ENCODE results near the gene TECPR1. TPM values are rescaled to one million over a fixed set of nuclear protein-coding genes. Genes with fewer than 3 reads are reported as not detected.

TECPR1 gene, protein sequence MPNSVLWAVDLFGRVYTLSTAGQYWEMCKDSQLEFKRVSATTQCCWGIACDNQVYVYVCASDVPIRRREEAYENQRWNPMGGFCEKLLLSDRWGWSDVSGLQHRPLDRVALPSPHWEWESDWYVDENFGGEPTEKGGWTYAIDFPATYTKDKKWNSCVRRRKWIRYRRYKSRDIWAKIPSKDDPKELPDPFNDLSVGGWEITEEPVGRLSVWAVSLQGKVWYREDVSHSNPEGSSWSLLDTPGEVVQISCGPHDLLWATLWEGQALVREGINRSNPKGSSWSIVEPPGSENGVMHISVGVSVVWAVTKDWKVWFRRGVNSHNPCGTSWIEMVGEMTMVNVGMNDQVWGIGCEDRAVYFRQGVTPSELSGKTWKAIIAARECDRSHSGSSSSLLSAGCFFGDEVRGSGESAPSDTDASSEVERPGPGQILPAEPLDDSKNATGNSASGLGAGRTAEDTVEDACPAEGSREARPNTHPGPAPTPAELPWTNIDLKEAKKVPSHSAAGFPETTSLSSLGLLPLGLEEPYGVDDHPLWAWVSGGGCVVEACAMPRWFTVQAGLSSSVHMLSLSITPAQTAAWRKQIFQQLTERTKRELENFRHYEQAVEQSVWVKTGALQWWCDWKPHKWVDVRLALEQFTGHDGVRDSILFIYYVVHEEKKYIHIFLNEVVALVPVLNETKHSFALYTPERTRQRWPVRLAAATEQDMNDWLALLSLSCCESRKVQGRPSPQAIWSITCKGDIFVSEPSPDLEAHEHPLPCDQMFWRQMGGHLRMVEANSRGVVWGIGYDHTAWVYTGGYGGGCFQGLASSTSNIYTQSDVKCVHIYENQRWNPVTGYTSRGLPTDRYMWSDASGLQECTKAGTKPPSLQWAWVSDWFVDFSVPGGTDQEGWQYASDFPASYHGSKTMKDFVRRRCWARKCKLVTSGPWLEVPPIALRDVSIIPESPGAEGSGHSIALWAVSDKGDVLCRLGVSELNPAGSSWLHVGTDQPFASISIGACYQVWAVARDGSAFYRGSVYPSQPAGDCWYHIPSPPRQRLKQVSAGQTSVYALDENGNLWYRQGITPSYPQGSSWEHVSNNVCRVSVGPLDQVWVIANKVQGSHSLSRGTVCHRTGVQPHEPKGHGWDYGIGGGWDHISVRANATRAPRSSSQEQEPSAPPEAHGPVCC
- 24.5 and 27.8 TPM in 2 replicates for total RNA-seq (2014; rRNA removed; shearing (Covaris generic))
- 8.1 and 8.2 TPM in 2 replicates for polyA plus RNA-seq (2016; fragmentation: Nextera tagmentation; extraction: Ambion mirVana)

DNA sequence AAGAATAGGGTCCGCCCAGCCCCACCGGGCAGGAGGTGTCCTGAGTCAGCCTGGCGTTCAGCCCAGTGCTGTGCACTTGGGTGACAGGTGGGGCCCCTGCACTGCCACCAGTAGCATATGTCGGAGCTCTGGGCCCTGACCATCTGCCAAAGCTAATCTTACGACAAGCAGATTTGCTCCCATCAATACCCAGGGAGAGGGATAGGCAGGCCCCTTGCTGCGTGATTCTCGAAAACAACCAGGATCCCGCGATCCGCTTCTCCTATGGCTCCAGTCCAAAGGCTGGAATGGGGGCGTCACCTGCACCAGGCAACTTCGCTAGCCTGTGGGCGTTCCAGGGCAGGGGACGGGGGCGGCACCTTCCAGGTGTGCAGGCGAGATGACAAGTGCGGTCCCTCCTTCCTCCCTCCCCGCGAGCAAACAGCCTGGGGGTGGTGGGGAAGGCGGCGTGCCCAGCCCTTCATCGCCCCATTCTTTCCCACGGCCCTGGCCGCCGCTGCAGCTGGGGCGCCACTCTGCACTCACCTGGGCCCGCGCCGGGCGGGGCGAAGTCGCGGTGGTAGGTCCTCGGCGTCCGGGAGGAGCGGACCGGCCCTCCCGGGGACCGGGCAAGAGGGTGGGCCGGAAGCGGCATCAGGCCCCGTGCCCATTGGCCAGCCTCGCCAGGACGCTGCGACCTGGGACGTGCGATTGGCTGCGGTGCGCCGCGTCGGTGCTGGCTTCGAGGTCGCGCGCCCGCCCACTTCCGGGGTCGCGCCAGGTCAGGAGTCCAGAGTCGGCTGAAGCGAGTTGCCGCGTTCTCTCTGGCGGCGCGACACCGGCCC lies at the start of gene TECPR1:
Gene TECPR1, minus strand, starts transcription at position 632 of the 824 bp plus-strand sequence. CDS start 6,086 bp downstream, outside the sequence.
- DNase-seq = peak; percentile 97
- H3K4me1 ChIP-seq (ENCODE audit: insufficient read depth) = peaks cover 4% of the 10 kb centered on the region; the same call in 1 of the 2 replicates
- H4K20me1 ChIP-seq (ENCODE audit: insufficient read depth) = no peaks in the 10 kb centered on the region
- no peaks in the 10 kb centered on the region for H3K9me3 ChIP-seq (ENCODE audit: low read depth)
- no peaks in the 10 kb centered on the region for H3K27me3 ChIP-seq (replicated peaks; ENCODE audit: insufficient read depth)
- H3K79me2 ChIP-seq (ENCODE audit: insufficient read depth) = peaks cover 47% of the 10 kb centered on the region
- 1 to 2% methylated on average over 52 to 67 of the region's 69 CpGs for WGBS, 2 experiments (ENCODE audit: low coverage in 1 of 2, low lambda C conversion rate in 2 of 2, missing lambda C conversion rate in 2 of 2)
- peak within 1 kb of the TSS; percentile 34 for H3K27ac ChIP-seq
- H3K4me3 ChIP-seq = peak within 1 kb of the TSS; percentile 96
- no peaks in the 10 kb centered on the region for H3F3A ChIP-seq (ENCODE audit: insufficient read depth)
- TF ChIP-seq EZH2phosphoT487 (IDR thresholded peaks at IDR 0.05; ENCODE audit: insufficient read depth, low read depth) (no peak), EZH2 (IDR thresholded peaks at IDR 0.05; ENCODE audit: insufficient read depth, poor library complexity, severe bottlenecking) (no peak)
- H3K9me2 ChIP-seq (ENCODE audit: insufficient read depth) = no peaks in the 10 kb centered on the region
- in situ Hi-C loops (cut with MboI) = no loop called here
- H2AFZ ChIP-seq = peak within 1 kb of the TSS; percentile 96
- peak within 1 kb of the TSS; percentile 84 for H3K9ac ChIP-seq
- H3K36me3 ChIP-seq (ENCODE audit: low read depth) = no peaks in the 10 kb centered on the region
- H3K4me2 ChIP-seq (ENCODE audit: unreplicated experiment) = peak within 1 kb of the TSS; percentile 79

DNA sequence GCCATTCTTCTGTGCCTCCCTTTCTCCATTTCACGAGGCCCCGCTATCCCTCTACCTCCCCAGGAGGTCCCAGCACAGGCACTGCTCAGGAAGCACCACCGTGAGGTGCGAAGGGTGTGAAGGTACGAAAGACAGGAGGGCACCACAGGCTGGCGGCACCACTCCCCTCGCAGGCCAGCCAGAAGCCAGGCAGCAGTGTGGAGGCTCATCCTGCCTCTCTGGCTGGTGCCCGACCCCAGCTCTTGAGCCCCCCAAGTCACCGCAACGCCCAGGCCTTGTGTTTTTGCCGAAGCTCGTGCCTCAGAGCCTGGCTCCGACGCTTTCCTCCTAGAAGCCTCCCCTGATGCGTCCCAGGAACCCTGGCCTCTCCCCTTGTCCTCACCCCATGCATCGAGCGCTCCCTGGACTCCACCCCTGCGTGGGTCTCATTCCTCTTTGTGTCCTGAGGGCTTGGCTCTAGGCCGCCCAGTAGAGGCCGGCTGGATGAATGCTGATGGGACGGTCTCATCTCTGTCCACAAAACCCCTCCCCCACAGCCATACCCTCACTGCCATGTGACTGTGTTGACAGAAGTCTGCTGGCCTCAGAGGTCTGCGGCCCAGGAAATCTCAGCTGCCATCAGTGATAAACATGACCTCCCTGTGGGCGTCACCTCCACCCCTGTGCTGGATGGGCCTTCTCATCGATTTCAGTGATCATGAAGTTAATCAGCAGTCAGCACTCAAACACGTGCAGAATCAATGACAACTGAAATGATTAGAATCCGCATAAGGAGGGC lies 48.8 kb upstream of the TECPR1 start:
- 0 out of 2 replicates have a peak, but pooled peaks cover 3% of the 10 kb centered on the region for H3K79me2 ChIP-seq (ENCODE audit: insufficient read depth)
- H3K36me3 ChIP-seq (ENCODE audit: low read depth) = no peaks in the 10 kb centered on the region
- H3K27me3 ChIP-seq (replicated peaks; ENCODE audit: insufficient read depth) = no peaks in the 10 kb centered on the region
- H3K4me3 ChIP-seq = no peak overlapping the region
- H3F3A ChIP-seq (ENCODE audit: insufficient read depth) = no peaks in the 10 kb centered on the region
- H3K4me1 ChIP-seq (ENCODE audit: insufficient read depth) = no peaks in the 10 kb centered on the region
- H3K27ac ChIP-seq = no peak overlapping the region
- in situ Hi-C loops (cut with MboI) = loop anchor here (10.0 to 25.0 kb wide), 2 partner anchors 114 to 537 kb away; no protein-coding TSS in a partner anchor
- H3K4me2 ChIP-seq (ENCODE audit: unreplicated experiment) = no peak overlapping the region
- H2AFZ ChIP-seq = no peak overlapping the region
- H3K9me2 ChIP-seq (ENCODE audit: insufficient read depth) = no peaks in the 10 kb centered on the region
- TF ChIP-seq EZH2 (IDR thresholded peaks at IDR 0.05; ENCODE audit: insufficient read depth, poor library complexity, severe bottlenecking) = no peak
- no peak for TF ChIP-seq EZH2phosphoT487 (IDR thresholded peaks at IDR 0.05; ENCODE audit: insufficient read depth, low read depth)
- no peaks in the 10 kb centered on the region for H4K20me1 ChIP-seq (ENCODE audit: insufficient read depth)
- no peaks in the 10 kb centered on the region for H3K9me3 ChIP-seq (ENCODE audit: low read depth)
- DNase-seq = no peak
- no peak overlapping the region for H3K9ac ChIP-seq
- WGBS, 2 experiments (ENCODE audit: low coverage in 1 of 2, low lambda C conversion rate in 2 of 2, missing lambda C conversion rate in 2 of 2) = 81% methylated on average over 26 of the region's 26 CpGs

DNA sequence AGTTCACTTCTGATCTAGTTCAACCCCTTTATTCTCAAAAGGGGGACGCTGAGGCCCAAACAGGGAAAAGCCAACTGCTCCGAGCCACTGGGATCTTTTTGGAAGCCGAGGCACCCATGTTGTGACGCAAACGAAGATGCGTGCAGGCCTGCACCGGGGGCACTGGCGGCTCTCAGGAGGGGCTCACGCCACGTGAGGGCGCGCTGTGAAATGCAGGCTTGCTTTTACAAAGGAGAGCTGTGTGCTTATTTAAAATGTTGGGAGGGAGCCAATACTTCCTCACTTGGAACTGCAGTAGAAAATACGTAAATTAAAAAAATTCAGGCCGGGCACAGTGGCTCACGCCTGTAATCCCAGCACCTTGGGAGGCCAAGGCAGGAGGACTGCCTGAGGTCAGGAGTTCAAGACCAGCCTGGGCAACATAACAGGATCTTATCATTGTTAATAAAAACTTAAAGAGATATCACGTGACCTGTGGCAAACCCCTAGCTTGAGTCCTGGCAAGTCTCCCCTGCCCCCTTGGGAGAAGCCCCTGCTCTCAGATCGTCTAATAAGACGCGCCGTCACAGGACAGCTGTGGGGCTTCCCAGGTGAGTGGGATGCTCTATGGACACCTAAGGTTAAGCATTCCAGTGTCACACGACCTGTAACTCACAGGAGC lies 45.7 kb upstream of the TECPR1 start:
- H3K4me3 ChIP-seq = no peak overlapping the region
- no peaks in the 10 kb centered on the region for H3K4me1 ChIP-seq (ENCODE audit: insufficient read depth)
- in situ Hi-C loops (cut with MboI) = loop anchor here (25.0 kb wide), 1 partner anchor 440 kb away; no protein-coding TSS in a partner anchor
- H4K20me1 ChIP-seq (ENCODE audit: insufficient read depth) = no peaks in the 10 kb centered on the region
- H3K9me3 ChIP-seq (ENCODE audit: low read depth) = no peaks in the 10 kb centered on the region
- H3K36me3 ChIP-seq (ENCODE audit: low read depth) = peaks cover 17% of the 10 kb centered on the region
- no peak overlapping the region for H3K27ac ChIP-seq
- H2AFZ ChIP-seq = no peak overlapping the region
- WGBS, 2 experiments (ENCODE audit: low coverage in 1 of 2, low lambda C conversion rate in 2 of 2, missing lambda C conversion rate in 2 of 2) = 85 to 86% methylated on average over 21 of the region's 21 CpGs
- peaks cover 12% of the 10 kb centered on the region for H3K79me2 ChIP-seq (ENCODE audit: insufficient read depth)
- H3K9ac ChIP-seq = no peak overlapping the region
- H3F3A ChIP-seq (ENCODE audit: insufficient read depth) = peaks cover 5% of the 10 kb centered on the region; the same call in 1 of the 2 replicates
- H3K9me2 ChIP-seq (ENCODE audit: insufficient read depth) = no peaks in the 10 kb centered on the region
- TF ChIP-seq EZH2 (IDR thresholded peaks at IDR 0.05; ENCODE audit: insufficient read depth, poor library complexity, severe bottlenecking) = no peak
- no peak for TF ChIP-seq EZH2phosphoT487 (IDR thresholded peaks at IDR 0.05; ENCODE audit: insufficient read depth, low read depth)
- H3K4me2 ChIP-seq (ENCODE audit: unreplicated experiment) = no peak overlapping the region
- H3K27me3 ChIP-seq (replicated peaks; ENCODE audit: insufficient read depth) = no peaks in the 10 kb centered on the region
- DNase-seq = no peak

Measured in GM23248 (cell line).